AG20443 (cell line): ENCODE measurements around the gene PRKN.

ENCODE experiments used
- DNase-seq: peaks from one replicate; pipeline ENCODE4 v3.0.0; 2012; ENCODE audit warnings: low spot score, mixed read lengths

Gene PRKN

GRCh38 chr6:162181741-162182401 is 545.7 kb downstream of the PRKN start:
- no peak for DNase-seq

GRCh38 chr6:162181111-162181510 is 546.5 kb downstream of the PRKN start:
- no peak for DNase-seq

- DNase-seq = no peak
Measured at GRCh38 chr6:162179196-162179951, 548.2 kb downstream of the PRKN start.

GRCh38 chr6:162178666-162179065 is 548.9 kb downstream of the PRKN start:
- DNase-seq = no peak

- no peak for DNase-seq
Measured at GRCh38 chr6:162178266-162178665, 549.3 kb downstream of the PRKN start.

- peak; percentile 37 for DNase-seq
Measured at GRCh38 chr6:162177746-162178145, 549.8 kb downstream of the PRKN start.

GRCh38 chr6:162173466-162173865 is 554.1 kb downstream of the PRKN start:
- no peak for DNase-seq

- DNase-seq = no peak
Measured at GRCh38 chr6:162165479-162165878, 562.1 kb downstream of the PRKN start.

- DNase-seq = no peak
Measured at GRCh38 chr6:162157167-162157870, 570.2 kb downstream of the PRKN start.

GRCh38 chr6:162156146-162156545 is 571.4 kb downstream of the PRKN start:
- no peak for DNase-seq

GRCh38 chr6:162154930-162155329 is 572.6 kb downstream of the PRKN start:
- no peak for DNase-seq

GRCh38 chr6:162154001-162154400 is 573.6 kb downstream of the PRKN start:
- DNase-seq = no peak

GRCh38 chr6:162153120-162153519 is 574.4 kb downstream of the PRKN start:
- no peak for DNase-seq

GRCh38 chr6:162151021-162151665 is 576.4 kb downstream of the PRKN start:
- DNase-seq = peak; percentile 15

- DNase-seq = no peak
Measured at GRCh38 chr6:162150295-162150694, 577.3 kb downstream of the PRKN start.

GRCh38 chr6:162149786-162150185 is 577.8 kb downstream of the PRKN start:
- DNase-seq = no peak

- no peak for DNase-seq
Measured at GRCh38 chr6:162147805-162148204, 579.8 kb downstream of the PRKN start.

- no peak for DNase-seq
Measured at GRCh38 chr6:162147281-162147680, 580.3 kb downstream of the PRKN start.

- DNase-seq = no peak
Measured at GRCh38 chr6:162140251-162140852, 587.2 kb downstream of the PRKN start.

GRCh38 chr6:162125659-162126058 is 601.9 kb downstream of the PRKN start:
- DNase-seq = no peak

- no peak for DNase-seq
Measured at GRCh38 chr6:162124710-162125435, 602.7 kb downstream of the PRKN start.
